ENCODE results near the gene MSX1. TPM values are rescaled to one million over a fixed set of nuclear protein-coding genes. Genes with fewer than 3 reads are reported as not detected.
A peak's percentile ranks its signal among the peaks of the same experiment; 100 is the strongest.

MSX1 gene
- total RNA-seq, 1 experiment from 2014 or later: 59.9 TPM

- no peak for TF ChIP-seq POLR2A (IDR thresholded peaks at IDR 0.05; ENCODE audit: borderline replicate concordance, extremely low read depth, insufficient read depth, insufficient read length)
- TF ChIP-seq ELF1 (IDR thresholded peaks at IDR 0.05; ENCODE audit: borderline replicate concordance, low read depth): no peak
- no peak for TF ChIP-seq EZH2phosphoT487 (IDR thresholded peaks at IDR 0.05; ENCODE audit: borderline replicate concordance)
- TF ChIP-seq SP1 (IDR thresholded peaks at IDR 0.05; ENCODE audit: low read depth): no peak
- TF ChIP-seq YY1 (IDR thresholded peaks at IDR 0.05; ENCODE audit: extremely low read depth, insufficient replicate concordance, low read depth, low read length): no peak
Observed at GRCh38 chr4:4876945-4877661, 17.6 kb downstream of the MSX1 start (continued).

- Histone ChIP-seq H3K79me2 (ENCODE audit: insufficient read depth, low read length) (no peaks in the 10 kb centered on the region), H3K4me1 (ENCODE audit: control insufficient read depth in 1 of 2, insufficient read depth in 2 of 2, low read length in 2 of 2) (peaks cover 0 to 11% of the 10 kb centered on the region in 2 experiments; a peak in 1 of 4 replicates), H3K27me3 (ENCODE audit: insufficient read depth, low read length) (no peaks in the 10 kb centered on the region), H3K9ac (ENCODE audit: low read length) (no peak overlapping the region), H3K9me3 (ENCODE audit: control insufficient read depth in 1 of 2, insufficient read depth in 1 of 2, low read depth in 1 of 2, low read length in 2 of 2) (no peaks in the 10 kb centered on the region), H3K4me2 (ENCODE audit: low read length) (no peak overlapping the region), H3K9me2 (ENCODE audit: insufficient read depth) (no peaks in the 10 kb centered on the region), H3K27ac (ENCODE audit: low read depth, low read length) (no peak overlapping the region), H3K36me3 (ENCODE audit: control insufficient read depth in 1 of 2, insufficient read depth in 2 of 2, low read length in 2 of 2) (no peaks in the 10 kb centered on the region), H4K20me1 (ENCODE audit: insufficient read depth) (no peaks in the 10 kb centered on the region), H2AFZ (ENCODE audit: low read depth, low read length, poor library complexity, severe bottlenecking) (peak overlapping the region; percentile 22), H3K4me3 (replicated peaks in 1 of 2; ENCODE audit: low read depth in 1 of 2, low read length in 2 of 2) (no peak overlapping the region)
- POLR2A ChIA-PET: no interaction called here
- intact Hi-C loops (cut with micrococcal nuclease): loop anchor here (1.0 kb wide), 2 partner anchors 202 to 392 kb away; no protein-coding TSS in a partner anchor
- no peak for DNase-seq (ENCODE audit: low read depth, low spot score)
- peak; percentile 75 for TF ChIP-seq RAD21 (IDR thresholded peaks at IDR 0.05; ENCODE audit: low read depth)
- no peak for TF ChIP-seq ZNF274 (IDR thresholded peaks at IDR 0.05; ENCODE audit: low read depth, low read length)
- peak; percentile 52 to 81 (median 57) for TF ChIP-seq CTCF (IDR thresholded peaks at IDR 0.05 in 2 of 3, conservative IDR thresholded peaks at IDR 0.05 in 1 of 3; ENCODE audit: borderline replicate concordance in 1 of 3, insufficient read depth in 1 of 3, low read depth in 2 of 3, low read length in 2 of 3)
- CTCF ChIA-PET: interaction anchor here (1.7 to 1.9 kb wide), 2 partner anchors 203 to 392 kb away, joined by 4 to 6 read pairs; no protein-coding TSS in a partner anchor
- peak; percentile 54; the same call in 1 of the 2 replicates for ATAC-seq
- no TSS peak for BruUV-seq (replicated peaks)
- RAD21 ChIA-PET (ENCODE audit: low non-redundant PET in 1 of 2, low total read pairs in 2 of 2, uncharacterized antibody in 2 of 2, unreplicated experiment in 2 of 2): no interaction called here
Observed at GRCh38 chr4:4880492-4880891, 21.0 kb downstream of the MSX1 start.

All from HCT116 (cell line).